ENCODE data around the gene DHX16. TPM values are rescaled to one million over a fixed set of nuclear protein-coding genes. Genes with fewer than 3 reads are reported as not detected.

The DHX16 gene
- total and polyA plus RNA-seq, 2 experiments from 2014 or later = 16.0 to 31.3 TPM

- DNase-seq (ENCODE audit: low spot score) (no peak), ATAC-seq (no peak)
- peaks cover 7% of the 10 kb centered on the region; the same call in 1 of the 2 replicates for H3F3A ChIP-seq (replicated peaks; ENCODE audit: low read depth)
- H3K4me1 ChIP-seq (ENCODE audit: insufficient read depth) = peaks cover 11% of the 10 kb centered on the region
- H3K79me2 ChIP-seq (replicated peaks; ENCODE audit: insufficient read depth) = peaks cover 17% of the 10 kb centered on the region
- Mint-ChIP-seq H3K27me3 (ENCODE audit: insufficient read depth, low read depth, poor library complexity) (peaks cover 13% of the 10 kb centered on the region), H3K9me3 (no peaks in the 10 kb centered on the region), H3K36me3 (ENCODE audit: low read depth) (peaks cover 58% of the 10 kb centered on the region), H3K4me3 (no peak overlapping the region), H3K4me1 (peaks cover 11% of the 10 kb centered on the region), H3K27ac (no peak overlapping the region)
- peaks cover 18% of the 10 kb centered on the region for H3K36me3 ChIP-seq (ENCODE audit: insufficient read depth)
- no peak overlapping the region for H2AFZ ChIP-seq
- no peak overlapping the region for H3K4me2 ChIP-seq
- no peaks in the 10 kb centered on the region for H3K27me3 ChIP-seq (ENCODE audit: insufficient read depth)
- TF ChIP-seq JUNB (IDR thresholded peaks at IDR 0.05; ENCODE audit: unreplicated experiment) (no peak), ZNF462 (CRISPR knock-in tag; IDR thresholded peaks at IDR 0.05) (no peak), POLR2AphosphoS5 (IDR thresholded peaks at IDR 0.05; ENCODE audit: low read depth) (no peak)
- H4K20me1 ChIP-seq (replicated peaks; ENCODE audit: insufficient read depth) = peaks cover 7% of the 10 kb centered on the region; the same call in 1 of the 2 replicates
- no peak overlapping the region for H3K27ac ChIP-seq (ENCODE audit: low read depth)
- no peak overlapping the region for H3K4me3 ChIP-seq
- H3K9me2 ChIP-seq (ENCODE audit: insufficient read depth) = no peaks in the 10 kb centered on the region
Observed at GRCh38 chr6:30651143-30651542, 21.7 kb downstream of the DHX16 start.

- H3K36me3 ChIP-seq (ENCODE audit: insufficient read depth) = peaks cover 9% of the 10 kb centered on the region
- H3K27me3 ChIP-seq (ENCODE audit: insufficient read depth) = no peaks in the 10 kb centered on the region
- TF ChIP-seq POLR2AphosphoS5 (IDR thresholded peaks at IDR 0.05; ENCODE audit: low read depth) (peak; percentile 94), CREB1 (CRISPR knock-in tag; IDR thresholded peaks at IDR 0.05; ENCODE audit: low read depth) (0 out of 2 replicates have a peak, but pooled peaks have one; percentile 16), ZNF331 (CRISPR knock-in tag; IDR thresholded peaks at IDR 0.05; ENCODE audit: low read depth) (no peak)
- peak overlapping the region; percentile 92 for H3K4me2 ChIP-seq
- Mint-ChIP-seq H3K27ac (peak overlapping the region; percentile 84), H3K27me3 (ENCODE audit: insufficient read depth, low read depth, poor library complexity) (peaks cover 10% of the 10 kb centered on the region), H3K36me3 (ENCODE audit: low read depth) (peaks cover 49% of the 10 kb centered on the region), H3K4me3 (peak overlapping the region; percentile 92), H3K9me3 (no peaks in the 10 kb centered on the region), H3K4me1 (peaks cover 16% of the 10 kb centered on the region)
- H2AFZ ChIP-seq = peak overlapping the region; percentile 94
- no peaks in the 10 kb centered on the region for H3K9me2 ChIP-seq (ENCODE audit: insufficient read depth)
- peaks cover 17% of the 10 kb centered on the region for H3K4me1 ChIP-seq (ENCODE audit: insufficient read depth)
- peaks cover 9% of the 10 kb centered on the region; the same call in 1 of the 2 replicates for H4K20me1 ChIP-seq (replicated peaks; ENCODE audit: insufficient read depth)
- ATAC-seq (peak; percentile 83), DNase-seq (ENCODE audit: low spot score) (peak; percentile 86)
- peak overlapping the region; percentile 81 for H3K27ac ChIP-seq (ENCODE audit: low read depth)
- peaks cover 30% of the 10 kb centered on the region for H3K79me2 ChIP-seq (replicated peaks; ENCODE audit: insufficient read depth)
- 0 out of 2 replicates have a peak, but pooled peaks cover 3% of the 10 kb centered on the region for H3F3A ChIP-seq (replicated peaks; ENCODE audit: low read depth)
- H3K4me3 ChIP-seq = peak overlapping the region; percentile 94
Observed at GRCh38 chr6:30647242-30648116, 25.3 kb downstream of the DHX16 start.

All from GM23338 (cell line).